HG02981 (cell line): ENCODE results near the gene AGO4.
"Not testable (repeated sequence)": the region's sequence is repeated elsewhere in the genome, so short reads cannot be mapped to it uniquely, and the experiment has no call there.

ENCODE experiments used
- ATAC-seq: cut with Tn5 transposase; IDR thresholded peaks from one replicate; pipeline ENCODE4 v1.9.1; 2021; ENCODE audit warnings: mild to moderate bottlenecking, moderate library complexity; ENCODE audit not compliant: unreplicated experiment

The AGO4 gene

DNA sequence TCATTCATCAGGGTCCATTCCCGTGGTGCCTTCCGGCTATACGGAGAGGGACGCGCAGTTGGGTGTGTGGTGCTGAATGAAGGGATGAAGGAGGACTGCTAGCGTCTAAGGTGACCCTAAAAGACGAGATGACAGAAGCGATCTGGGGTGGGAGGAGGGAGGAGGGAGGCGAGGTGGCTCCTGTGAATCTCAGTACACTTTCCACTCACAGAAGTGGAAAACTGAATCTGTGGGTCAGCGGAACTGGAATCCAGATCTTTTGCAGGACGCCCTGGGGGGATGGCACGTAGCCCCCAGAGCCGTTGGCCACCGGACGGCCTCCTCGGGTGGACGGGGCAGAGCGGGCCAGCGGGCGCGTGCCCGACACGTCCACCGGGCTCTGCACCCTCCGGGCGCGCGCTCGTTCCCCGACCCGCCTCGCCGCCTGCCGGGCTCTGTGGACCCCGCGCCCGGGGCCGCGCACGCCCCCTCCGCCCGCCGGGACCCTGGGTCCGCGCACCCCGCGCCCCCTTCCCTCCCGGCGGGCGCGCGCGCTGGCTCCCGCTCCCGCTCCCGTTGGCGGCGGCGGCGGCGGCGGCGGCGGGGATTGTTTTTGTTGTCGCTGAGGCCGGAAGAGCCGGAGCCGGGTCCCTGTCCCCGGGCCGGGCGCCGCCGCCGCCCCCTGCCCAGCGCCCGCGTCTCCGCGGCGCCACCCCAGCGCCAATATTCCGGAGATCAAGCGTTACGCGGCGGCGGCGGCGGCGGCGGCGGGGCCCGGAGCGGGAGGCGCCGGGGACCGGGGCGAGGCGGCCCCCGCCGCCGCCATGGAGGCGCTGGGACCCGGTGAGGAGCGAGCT lies at the start of gene AGO4:
Gene AGO4, plus strand, starts transcription at position 403 of the 836 bp plus-strand sequence. Its CDS starts 401 bp downstream, at position 804.
- no peak for ATAC-seq

DNA sequence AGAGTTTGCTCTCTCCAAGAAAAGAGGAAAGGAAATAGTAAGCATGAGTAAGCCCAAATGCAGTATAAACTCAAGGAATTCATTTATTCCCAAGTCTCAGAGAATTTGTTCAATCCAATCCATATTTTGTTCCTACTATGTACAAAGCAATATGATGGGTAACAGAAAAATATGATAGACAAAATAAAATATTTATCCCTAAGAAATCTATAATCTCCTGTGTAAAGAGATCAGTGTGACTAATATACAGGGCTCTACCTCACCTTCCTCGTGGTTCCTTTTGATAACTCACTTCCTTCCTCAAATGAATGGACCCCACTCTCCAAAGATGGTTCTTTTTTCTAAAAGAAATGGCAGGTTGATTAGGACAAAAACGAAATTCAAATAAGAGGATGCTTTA lies 45.7 kb upstream of the AGO4 start:
- no peak for ATAC-seq

DNA sequence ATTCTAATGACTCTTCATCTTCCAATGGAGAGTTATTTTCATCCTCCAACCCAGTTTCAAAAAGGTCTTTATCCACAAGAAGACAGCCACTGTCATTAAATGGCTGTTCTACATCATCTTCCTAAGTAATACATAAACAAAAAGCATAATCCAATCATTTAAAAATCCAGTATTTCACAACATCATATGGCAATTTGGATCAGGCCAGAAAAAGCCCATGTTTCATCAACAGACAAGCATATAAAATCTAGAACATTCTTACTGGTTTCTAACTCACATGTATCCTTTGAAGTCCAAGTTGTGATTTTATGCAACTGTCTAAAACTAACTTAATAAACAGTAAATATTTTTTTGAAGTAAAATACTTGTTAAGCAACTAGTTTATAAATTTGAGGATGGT lies 44.6 kb upstream of the AGO4 start:
- ATAC-seq: no peak

DNA sequence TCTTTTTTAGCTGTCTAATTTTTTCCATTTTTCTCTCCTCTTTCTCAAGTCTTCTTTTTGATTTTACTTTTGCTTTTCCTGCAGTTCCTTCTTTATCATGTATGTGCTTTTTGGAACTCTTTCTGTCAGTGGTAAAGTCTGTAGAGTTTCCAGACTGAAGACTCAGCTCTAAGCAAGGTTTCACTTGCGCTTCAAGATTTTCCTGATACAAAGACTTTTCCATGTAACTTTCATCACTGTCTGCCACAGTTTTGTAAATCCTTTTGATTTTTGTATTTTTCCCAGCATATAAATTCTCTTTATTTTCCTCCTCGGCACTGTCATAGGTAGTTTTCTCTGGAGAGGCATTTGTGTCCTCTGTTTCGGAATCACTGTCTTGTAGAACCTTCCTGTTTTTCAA lies 43.5 kb upstream of the AGO4 start:
- no peak for ATAC-seq

DNA sequence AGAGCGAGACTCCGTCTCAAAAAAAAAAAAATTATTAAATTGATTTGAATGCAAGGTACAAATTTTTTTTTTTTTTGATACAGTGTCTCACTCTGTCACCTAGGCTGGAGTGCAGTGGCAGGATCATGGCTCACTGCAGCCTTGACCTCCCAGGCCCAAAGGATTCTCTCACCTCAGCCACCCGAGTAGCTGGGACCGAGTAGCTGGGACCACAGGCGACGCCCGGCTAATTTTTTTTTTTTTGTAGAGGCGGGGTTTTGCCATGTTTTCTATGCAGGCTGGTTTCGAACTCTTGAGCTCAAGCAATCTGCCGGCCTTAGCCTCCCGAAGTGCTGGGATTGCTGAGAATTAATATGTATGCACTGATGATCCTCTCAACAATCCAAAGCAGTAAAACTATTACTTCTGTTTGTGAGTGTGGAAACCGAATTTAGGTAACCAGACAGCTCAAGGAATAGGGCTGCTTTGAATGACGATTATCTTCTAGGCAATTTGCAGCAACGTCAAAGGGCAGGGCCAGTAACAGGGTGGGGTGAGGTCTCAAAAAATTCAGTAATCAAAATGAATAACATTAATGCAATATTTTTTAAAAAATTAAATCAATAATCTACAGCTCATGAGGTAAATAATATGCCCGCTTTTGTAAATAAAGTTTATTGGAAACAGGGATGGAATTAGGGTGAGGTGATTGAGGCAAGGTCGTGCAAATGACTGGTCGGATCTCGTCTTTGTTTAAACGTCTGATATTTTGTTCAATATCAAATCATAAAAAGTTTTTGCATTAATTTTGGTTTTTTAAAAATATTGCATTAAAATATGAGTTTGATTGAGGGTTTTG lies 39.2 kb upstream of the AGO4 start:
- no peak for ATAC-seq

DNA sequence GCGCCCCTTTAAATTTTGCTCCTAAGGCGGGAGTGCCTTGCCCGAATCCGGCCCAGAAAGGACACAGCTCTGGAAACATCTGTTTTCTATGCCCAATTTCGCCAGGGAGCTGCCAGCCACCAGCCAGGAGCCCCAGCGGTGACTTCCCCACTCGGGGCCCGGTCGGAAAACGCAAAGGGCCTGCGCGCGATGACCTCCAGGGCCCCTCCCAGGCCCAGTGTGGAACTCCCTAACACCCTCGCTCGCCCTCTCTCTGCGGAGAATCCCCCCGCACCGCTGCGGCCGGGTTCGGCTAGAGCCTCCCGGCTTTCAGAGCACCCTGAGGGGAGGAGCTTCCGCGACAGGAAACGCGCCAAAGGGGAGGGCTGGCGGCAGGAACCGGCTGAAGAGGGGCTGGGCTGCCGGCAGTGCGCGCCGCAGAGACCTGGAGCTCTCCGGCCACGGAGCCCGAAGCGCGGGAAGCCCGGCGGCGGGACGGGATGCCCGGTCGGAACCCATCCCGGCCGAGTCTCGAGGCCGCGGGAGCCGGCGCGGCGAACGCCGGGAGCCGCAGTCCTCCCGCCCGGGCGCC lies 38.5 kb upstream of the AGO4 start:
- ATAC-seq: peak; percentile 80

DNA sequence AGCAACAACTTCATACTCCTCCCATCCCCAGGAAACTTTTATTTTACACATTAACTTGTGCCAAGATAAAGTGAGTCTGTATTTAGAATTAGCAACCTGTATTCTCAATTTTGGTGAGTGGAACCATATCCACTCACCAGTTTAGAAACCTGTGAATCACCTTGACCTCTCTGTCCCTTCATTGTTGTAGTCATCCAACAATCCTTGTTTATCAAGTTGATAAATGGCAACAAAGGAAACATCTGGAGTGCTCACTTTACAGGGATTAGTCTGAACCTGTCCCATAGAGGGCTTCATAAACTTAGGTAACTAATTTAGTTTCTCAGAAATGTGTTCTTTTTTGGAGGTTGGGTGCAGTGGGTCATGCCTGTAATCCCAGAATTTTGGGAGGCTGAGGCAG lies 34.1 kb upstream of the AGO4 start:
- ATAC-seq: no peak

DNA sequence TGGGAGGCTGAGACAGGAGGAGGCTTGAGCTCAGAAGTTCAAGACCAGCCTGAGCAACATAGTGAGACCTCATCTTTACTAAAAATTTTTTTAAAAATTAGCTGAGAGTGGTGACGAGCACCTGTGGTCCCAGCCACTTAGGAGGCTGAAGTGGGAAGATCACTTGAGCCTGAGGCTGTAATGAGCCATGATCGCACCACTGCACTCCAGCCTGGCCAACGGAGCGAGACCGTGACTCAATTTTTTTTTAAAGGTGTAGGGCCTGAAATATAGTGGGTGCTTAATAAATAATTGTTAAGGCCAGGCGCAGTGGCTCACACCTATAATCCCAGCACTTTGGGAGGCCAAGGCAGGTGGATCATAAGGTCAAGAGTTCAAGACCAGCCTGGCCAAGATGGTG lies 31.6 kb upstream of the AGO4 start:
- not testable (repeated sequence) for ATAC-seq

DNA sequence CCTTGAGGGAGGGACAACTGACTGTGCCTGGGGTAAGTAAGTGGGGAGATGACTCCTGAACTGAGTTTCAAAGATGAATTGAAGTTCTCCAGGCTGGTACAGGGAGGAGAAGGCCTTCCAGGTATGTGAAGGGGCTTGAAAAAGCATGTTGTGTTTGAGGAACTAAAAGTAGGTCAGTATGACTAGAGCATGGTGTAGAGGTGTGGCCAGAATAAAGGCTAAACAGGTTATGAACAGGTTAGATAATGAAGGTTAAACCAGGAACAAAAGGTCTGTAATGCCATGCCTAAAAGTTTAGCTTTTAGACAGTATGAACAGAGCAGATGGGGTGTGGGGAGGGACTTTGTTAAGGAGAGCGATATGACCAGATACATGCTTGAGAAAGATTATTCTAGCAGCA lies 30.7 kb upstream of the AGO4 start:
- no peak for ATAC-seq

DNA sequence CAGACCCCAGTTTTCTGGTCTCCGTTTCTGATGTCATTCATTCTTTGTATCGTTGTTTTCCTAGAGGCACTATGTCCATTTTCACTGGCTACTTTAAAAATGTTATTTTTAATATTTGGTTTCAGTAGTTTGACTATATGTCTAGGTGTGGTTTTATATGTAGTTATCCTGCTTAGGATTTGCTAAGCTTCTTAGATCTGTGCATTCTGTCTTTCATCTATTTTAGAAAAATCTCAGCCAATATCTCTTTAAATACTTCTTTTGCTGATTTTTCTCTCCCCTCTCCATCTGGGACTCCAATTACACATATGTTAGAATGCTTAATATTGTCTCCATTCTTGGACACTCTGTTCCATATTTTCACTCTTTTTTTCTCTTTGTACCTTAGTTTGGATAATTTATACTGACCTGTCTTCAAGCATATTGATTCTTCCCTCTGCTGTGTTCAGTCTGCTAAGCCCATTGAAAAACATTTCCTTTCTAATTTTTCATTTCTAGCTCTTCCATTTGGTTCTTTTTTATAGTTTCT lies 24.7 kb upstream of the AGO4 start:
- ATAC-seq: no peak

DNA sequence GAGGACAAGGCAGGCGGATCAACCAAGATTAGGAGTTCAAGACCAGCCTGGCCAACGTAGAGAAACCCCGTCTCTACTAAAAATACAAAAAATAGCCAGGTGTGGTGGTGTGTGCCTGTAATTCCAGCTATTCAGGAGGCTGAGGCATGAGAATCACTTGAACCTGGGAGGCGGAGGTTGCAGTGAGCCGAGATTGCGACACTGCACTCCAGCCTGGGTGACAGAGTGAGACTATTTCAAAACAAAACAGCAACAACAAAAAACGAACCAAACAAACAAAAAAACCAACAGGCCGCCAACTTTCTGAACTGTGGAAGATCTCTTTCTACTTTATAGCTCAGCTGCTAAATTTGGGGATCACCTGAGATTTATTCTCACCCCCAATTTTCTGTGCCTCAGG lies 23.5 kb upstream of the AGO4 start:
- not testable (repeated sequence) for ATAC-seq

DNA sequence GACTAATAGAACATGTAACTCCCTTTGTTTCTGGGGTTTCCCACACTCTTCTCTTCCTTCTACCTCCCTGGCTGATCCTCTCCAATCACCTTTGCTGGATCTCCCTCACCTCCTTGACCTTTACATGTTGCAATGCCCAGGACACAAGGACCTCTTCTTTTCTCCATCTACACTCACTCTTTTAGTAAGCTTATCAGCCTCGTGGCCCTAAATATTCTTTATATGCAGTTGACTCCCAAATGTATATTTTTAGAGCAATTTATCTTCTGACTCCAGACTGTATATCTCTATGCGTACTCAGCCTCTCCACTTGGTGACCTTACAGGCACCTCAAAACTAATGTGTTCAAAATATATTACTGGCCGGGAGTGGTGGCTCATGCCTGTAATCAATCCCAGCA lies 19.7 kb upstream of the AGO4 start:
- ATAC-seq: no peak

DNA sequence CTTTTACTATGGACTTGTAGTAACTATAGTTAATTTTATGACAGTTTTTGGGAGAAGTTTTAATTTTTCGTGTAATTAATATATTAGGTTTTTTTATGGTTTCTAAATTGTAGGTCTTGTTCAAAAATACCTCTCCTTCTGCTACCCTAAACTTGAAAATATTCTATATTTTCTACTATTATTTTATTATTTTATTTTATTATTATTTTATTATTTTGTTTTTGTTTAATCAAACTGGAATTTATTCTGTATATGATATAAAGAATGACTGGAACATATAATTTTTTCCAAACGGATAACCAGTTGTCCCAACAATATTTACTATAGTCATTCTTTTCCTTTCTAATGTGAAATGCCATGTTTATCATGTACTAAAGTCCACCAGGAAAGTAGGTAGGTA lies 17.1 kb upstream of the AGO4 start:
- ATAC-seq: no peak

DNA sequence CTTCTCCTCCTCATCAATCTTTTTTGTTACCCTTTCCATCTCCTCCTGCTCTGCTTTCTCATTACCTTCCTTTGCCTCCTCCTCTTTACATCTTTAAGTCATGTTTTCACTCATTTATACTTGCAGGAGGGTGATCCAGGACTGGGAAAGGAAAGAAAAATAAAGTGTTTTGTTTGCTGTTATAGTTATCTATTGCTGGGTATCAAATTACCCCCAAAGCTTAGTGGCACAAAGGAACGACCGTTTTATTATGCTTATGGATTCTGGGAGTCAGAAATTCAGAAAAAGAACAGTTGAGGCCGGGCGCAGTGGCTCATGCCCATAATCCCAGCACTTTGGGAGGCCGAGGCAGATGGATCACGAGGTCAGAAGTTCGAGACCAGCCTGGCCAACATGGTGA lies 12.5 kb upstream of the AGO4 start:
- no peak for ATAC-seq

DNA sequence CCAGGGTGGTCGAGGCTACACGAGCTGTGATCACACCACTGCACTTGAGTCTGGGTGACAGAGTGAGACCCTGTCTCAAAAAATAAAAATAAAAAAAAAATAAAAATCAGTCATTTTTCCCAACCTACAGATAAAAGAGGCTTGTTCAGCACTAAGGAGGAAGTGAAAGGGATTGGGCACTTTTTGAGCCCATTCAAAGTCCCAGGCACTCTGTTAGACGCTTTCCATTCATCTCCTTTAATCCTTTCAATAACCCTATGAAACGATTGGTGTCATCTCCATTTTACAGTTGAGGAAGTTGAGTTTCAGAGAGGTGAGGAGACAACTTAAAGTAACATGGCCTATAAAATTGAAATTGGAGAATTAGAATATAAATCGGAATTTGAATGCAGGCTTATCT lies 10.4 kb upstream of the AGO4 start:
- no peak for ATAC-seq

DNA sequence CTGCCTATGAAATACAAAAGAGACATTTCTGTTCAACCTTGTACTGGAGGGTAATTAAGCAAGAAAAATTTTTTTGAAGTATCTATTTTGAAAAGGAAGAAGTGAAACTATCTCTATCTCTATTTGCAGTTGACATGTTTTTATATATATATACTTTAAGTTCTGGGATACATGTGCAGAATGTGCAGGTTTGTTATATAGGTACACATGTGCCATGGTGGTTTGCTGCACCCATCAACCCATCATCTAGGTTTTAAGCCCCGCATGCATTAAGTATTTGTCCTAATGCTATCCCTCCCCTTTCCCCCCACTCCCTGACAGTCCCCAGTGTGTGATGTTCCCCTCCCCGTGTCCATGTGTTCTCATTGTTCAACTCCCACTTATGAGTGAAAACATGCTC lies 9.8 kb upstream of the AGO4 start:
- ATAC-seq: not testable (repeated sequence)

DNA sequence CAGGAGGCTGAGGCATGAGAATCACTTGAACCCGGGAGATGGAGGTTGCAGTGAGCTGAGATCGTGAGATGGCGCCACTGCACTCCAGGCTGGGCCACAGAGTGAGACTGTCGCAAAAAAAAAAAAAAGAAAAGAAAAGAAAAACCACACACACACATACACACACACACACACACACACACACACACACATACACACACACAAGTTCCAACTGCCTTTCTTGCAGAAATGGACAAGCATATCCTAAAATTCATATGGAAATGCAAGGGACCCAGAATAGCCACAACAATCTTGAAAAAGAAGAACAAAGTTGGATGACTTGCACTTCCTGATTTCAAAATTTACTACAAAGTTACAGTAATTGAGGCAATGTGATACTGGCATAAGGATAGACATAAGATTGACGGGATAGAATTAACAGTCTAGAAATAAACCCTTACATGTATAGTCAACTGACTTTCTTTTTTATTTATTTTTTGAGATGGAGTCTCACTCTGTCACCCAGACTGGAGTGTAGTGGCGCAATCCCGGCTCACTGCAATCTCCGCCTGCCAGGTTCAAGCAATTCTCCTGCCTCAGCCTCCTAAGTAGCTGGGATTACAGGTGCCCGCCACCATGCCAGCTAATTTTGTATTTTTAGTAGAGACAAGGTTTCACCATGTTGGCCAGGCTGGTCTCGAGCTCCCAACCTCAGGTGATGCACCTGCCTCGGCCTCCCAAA lies 7.5 kb upstream of the AGO4 start:
- ATAC-seq: not testable (repeated sequence)

DNA sequence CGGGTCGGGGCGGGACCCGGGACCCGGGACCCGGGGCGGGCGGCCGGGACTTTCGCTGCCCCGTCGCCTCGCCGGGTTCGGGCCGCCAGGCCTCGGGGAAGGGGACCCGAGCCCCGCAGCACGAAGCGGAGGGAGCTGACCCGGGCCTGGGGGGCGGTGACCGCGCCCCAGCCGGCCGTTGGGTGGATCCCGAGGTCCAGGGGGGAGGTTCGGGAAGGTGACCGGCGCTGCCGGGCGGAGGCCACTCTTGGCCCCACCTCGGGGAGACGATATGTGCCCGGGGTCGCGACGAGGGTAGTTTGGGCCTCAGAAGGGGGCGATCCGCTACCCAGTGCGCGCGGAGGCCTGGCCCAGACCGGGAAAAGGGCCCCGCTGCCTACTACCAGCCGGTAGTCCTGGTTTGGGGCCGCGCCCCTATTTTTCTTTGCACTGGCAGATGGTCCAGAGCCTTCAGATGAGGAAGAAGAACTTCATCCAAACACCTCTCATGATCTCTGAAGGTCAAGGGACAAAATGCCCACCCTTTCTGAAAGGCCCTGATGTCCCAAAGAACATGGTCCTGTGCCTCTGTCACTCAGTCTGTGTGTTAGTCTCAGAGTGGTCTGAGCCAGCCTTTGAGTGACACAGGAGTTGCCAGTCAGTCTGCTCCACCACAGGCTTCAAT lies 766 bp downstream of the AGO4 start:
- ATAC-seq: no peak

DNA sequence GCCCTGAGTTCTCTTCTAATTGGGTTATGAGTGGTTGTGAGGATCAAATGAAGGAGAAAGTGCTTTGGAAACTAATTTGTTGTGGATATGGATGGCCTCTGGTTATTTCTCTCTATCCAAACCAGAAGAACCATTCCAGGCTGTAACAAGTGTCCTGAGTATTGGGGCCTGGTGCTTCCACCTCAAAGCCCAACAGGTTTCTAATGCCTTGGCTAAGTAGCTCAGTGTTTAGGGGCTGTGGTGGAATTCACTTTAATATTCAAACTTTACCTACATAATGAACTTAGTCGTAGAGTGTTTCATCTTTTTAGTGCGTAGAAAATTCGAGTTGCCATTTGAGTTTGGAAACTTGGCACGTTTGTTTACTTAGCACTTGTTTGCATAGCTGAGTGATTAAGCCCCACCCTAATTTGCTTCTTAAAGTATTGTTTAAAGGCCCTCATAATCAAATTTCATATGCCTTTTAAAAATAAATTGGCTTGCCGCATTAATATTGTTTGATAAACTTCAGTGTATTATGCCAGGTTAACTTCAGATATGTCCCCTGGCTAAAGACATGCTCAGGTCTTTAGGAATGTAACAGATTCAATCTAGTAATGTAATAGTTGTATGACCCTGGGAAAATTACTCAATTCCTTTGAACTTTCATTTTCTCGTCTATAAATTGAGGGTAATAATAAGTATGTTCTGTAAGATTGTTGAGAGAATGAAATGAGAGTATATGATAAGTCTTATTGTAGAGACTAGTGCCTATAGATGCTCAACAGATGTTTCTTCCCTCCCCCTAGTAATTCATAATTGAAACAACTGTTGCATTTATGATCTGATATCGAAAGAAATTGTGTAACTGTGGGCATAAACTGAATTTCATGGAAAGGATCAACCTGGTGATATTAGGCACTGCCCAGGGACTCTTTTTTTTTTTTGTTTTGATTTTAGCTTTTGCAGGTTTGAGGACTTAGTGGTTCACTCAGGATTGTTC lies 1.6 kb downstream of the AGO4 start:
- no peak for ATAC-seq
